OCI-LY7 (cell line): ENCODE measurements around the gene COMMD9. TPM values are rescaled to one million over a fixed set of nuclear protein-coding genes. Genes with fewer than 3 reads are reported as not detected.

Experiments used
- BruUV-seq: library from RNA; stranded (reverse); fragments of 400-500 nt; replicated peaks from 2 replicates; lab custom pipeline; 2021; lab: Mats Ljungman, UMichigan
- CTCF ChIA-PET: fragments of 300-600 bp; sonication (Branson Sonifier 250); formaldehyde crosslinking; loops from one replicate; lab custom pipeline; 2022; ENCODE audit warnings: antibody characterized with exemption; ENCODE audit not compliant: unreplicated experiment; lab: Charles Lee
- POLR2A ChIA-PET: fragments of 300-600 bp; sonication (Branson Sonifier 250); formaldehyde crosslinking; loops from one replicate; lab custom pipeline; 2022; ENCODE audit warnings: antibody characterized with exemption; lab: Charles Lee
- DNase-seq: peaks from one replicate; pipeline ENCODE4 v3.0.0-alpha.2; 2015; ENCODE audit warnings: low spot score
- H2AFZ ChIP-seq: fragments of 200-600 bp; sonication (generic), shearing (Covaris generic); 2 replicates; pipeline ENCODE4 v1.6.1; 2014; ENCODE audit warnings: mild to moderate bottlenecking, antibody characterized with exemption, low read length, moderate library complexity
- H3K27ac ChIP-seq: fragments of 200-600 bp; sonication (generic); 2 replicates; pipeline ENCODE4 v1.5.1; 2014; ENCODE audit warnings: mixed run types, low read depth, mild to moderate bottlenecking, moderate library complexity, low read length, inconsistent platforms; ENCODE audit not compliant: poor library complexity, severe bottlenecking
- H3K36me3 ChIP-seq: fragments of 200-600 bp; sonication (generic); 2 replicates; pipeline ENCODE4 v1.6.1; 2014; ENCODE audit warnings: mild to moderate bottlenecking, antibody characterized with exemption, low read length, moderate library complexity, mixed read lengths; ENCODE audit not compliant: insufficient read depth
- H3K4me1 ChIP-seq: fragments of 200-600 bp; sonication (generic); 2 replicates; pipeline ENCODE4 v1.5.1; 2014; ENCODE audit warnings: mild to moderate bottlenecking, low read length; ENCODE audit not compliant: insufficient read depth, poor library complexity, severe bottlenecking
- H3K4me2 ChIP-seq: fragments of 200-600 bp; sonication (generic); 2 replicates; pipeline ENCODE4 v1.6.1; 2014; ENCODE audit warnings: mild to moderate bottlenecking, low read length
- H3K4me3 ChIP-seq: fragments of 200-600 bp; sonication (generic); 2 replicates; pipeline ENCODE4 v1.5.1; 2014; ENCODE audit warnings: mild to moderate bottlenecking, low read depth, low read length; ENCODE audit not compliant: poor library complexity, severe bottlenecking
- H3K79me2 ChIP-seq: fragments of 200-600 bp; sonication (generic); 2 replicates; pipeline ENCODE4 v1.6.1; 2016; ENCODE audit warnings: low read depth, mild to moderate bottlenecking, low read length, moderate library complexity, mixed read lengths; ENCODE audit not compliant: insufficient read depth
- H3K9me2 ChIP-seq: fragments of 200-600 bp; sonication (generic); 2 replicates; pipeline ENCODE4 v1.6.1; 2016; ENCODE audit warnings: mild to moderate bottlenecking, low read length, mixed read lengths; ENCODE audit not compliant: insufficient read depth
- H3K9me3 ChIP-seq: fragments of 200-600 bp; sonication (generic); 2 replicates; pipeline ENCODE4 v1.6.1; 2014; ENCODE audit warnings: mild to moderate bottlenecking, mixed run types, low read length, mixed read lengths
- H4K20me1 ChIP-seq: fragments of 200-600 bp; sonication (generic); 2 replicates; pipeline ENCODE4 v1.6.1; 2014; ENCODE audit warnings: mild to moderate bottlenecking, antibody characterized with exemption, low read length, moderate library complexity, mixed read lengths; ENCODE audit not compliant: insufficient read depth
- CTCF ChIP-seq: fragments of 200-600 bp; sonication (generic); conservative IDR thresholded peaks from 2 replicates; pipeline ENCODE4 v1.5.1; 2014; ENCODE audit warnings: mild to moderate bottlenecking, antibody characterized with exemption, low read length, moderate library complexity, mixed read lengths
- EZH2phosphoT487 ChIP-seq: fragments of 200-600 bp; sonication (generic); IDR thresholded peaks from 2 replicates; pipeline ENCODE4 v1.6.1; 2018; ENCODE audit warnings: low read depth, borderline replicate concordance, mild to moderate bottlenecking, mixed run types, antibody characterized with exemption, low read length, moderate library complexity, mixed read lengths
- intact Hi-C: fragments of 100-400 bp; cut with micrococcal nuclease; formaldehyde crosslinking; loops from one replicate; pipeline ENCODE4 v1.10.0; 2022; ENCODE audit not compliant: unreplicated experiment
- total RNA-seq, 2 experiments: library from RNA; depleted of rRNA in 1 of 2; stranded (reverse); fragments of >200 nt in 1 of 2; shearing (Covaris generic) in 1 of 2; gene quantifications; 2 replicates each; pipeline ENCODE4 v1.2.3, GENCODE V29; 2014 to 2022

The COMMD9 gene
- total RNA-seq, 2 experiments from 2014 or later, result 37.6 to 46.8 TPM

- H3K36me3 ChIP-seq, result no peaks in the 10 kb centered on the region
- H3K79me2 ChIP-seq, result no peaks in the 10 kb centered on the region
- no peaks in the 10 kb centered on the region for H3K4me1 ChIP-seq
- no peaks in the 10 kb centered on the region for H4K20me1 ChIP-seq
- no peaks in the 10 kb centered on the region for H3K9me2 ChIP-seq
- TF ChIP-seq EZH2phosphoT487 (no peak), CTCF (no peak)
- no peak for DNase-seq
- peak overlapping the region; percentile 38; the same call in 1 of the 2 replicates for H2AFZ ChIP-seq
- CTCF ChIA-PET, result no interaction called here
- POLR2A ChIA-PET, result no interaction called here
- H3K9me3 ChIP-seq, result no peaks in the 10 kb centered on the region; the same call in 1 of the 2 replicates
- no peak overlapping the region for H3K4me3 ChIP-seq
- intact Hi-C loops, result no loop called here
- H3K27ac ChIP-seq, result no peak overlapping the region
- BruUV-seq, result no TSS peak
- H3K4me2 ChIP-seq, result no peak overlapping the region
Measured at GRCh38 chr11:36333468-36333867, 44.2 kb upstream of the COMMD9 start.

GRCh38 chr11:36330411-36330810, 41.2 kb upstream of the COMMD9 start:
- Histone ChIP-seq H3K4me3 (no peak overlapping the region), H3K4me2 (no peak overlapping the region), H4K20me1 (no peaks in the 10 kb centered on the region), H3K79me2 (no peaks in the 10 kb centered on the region), H2AFZ (no peak overlapping the region), H3K9me2 (no peaks in the 10 kb centered on the region), H3K4me1 (no peaks in the 10 kb centered on the region), H3K9me3 (no peaks in the 10 kb centered on the region; the same call in 1 of the 2 replicates), H3K27ac (no peak overlapping the region), H3K36me3 (no peaks in the 10 kb centered on the region)
- ChIA-PET CTCF (no interaction called here), POLR2A (interaction anchor here (0.7 kb wide), 1 partner anchor 135 kb away, joined by 4 read pairs; no protein-coding TSS in a partner anchor)
- no peak for DNase-seq
- intact Hi-C loops, result no loop called here
- BruUV-seq, result no TSS peak
- no peak for TF ChIP-seq EZH2phosphoT487
- no peak for TF ChIP-seq CTCF

- H3K4me3 ChIP-seq, result no peak overlapping the region
- no peaks in the 10 kb centered on the region for H3K79me2 ChIP-seq
- no peaks in the 10 kb centered on the region for H4K20me1 ChIP-seq
- H3K4me2 ChIP-seq, result no peak overlapping the region
- H3K9me2 ChIP-seq, result no peaks in the 10 kb centered on the region
- intact Hi-C loops, result no loop called here
- TF ChIP-seq CTCF (no peak), EZH2phosphoT487 (no peak)
- no peak overlapping the region for H3K27ac ChIP-seq
- no peaks in the 10 kb centered on the region for H3K36me3 ChIP-seq
- ChIA-PET POLR2A (no interaction called here), CTCF (no interaction called here)
- H3K4me1 ChIP-seq, result no peaks in the 10 kb centered on the region
- H2AFZ ChIP-seq, result no peak overlapping the region
- BruUV-seq, result no TSS peak
- no peaks in the 10 kb centered on the region; the same call in 1 of the 2 replicates for H3K9me3 ChIP-seq
- DNase-seq, result no peak
Measured at GRCh38 chr11:36328966-36329673, 39.9 kb upstream of the COMMD9 start.
